ENCODE measurements around the gene AGPAT2.

The AGPAT2 gene

GRCh38 chr9:136700959-136701667 is 13.9 kb upstream of the AGPAT2 start:
- no peak for DNase-seq

- no peak for DNase-seq
Observed at GRCh38 chr9:136700304-136700703, 13.0 kb upstream of the AGPAT2 start.

GRCh38 chr9:136698635-136699246 is 11.5 kb upstream of the AGPAT2 start:
- DNase-seq = no peak

- DNase-seq = no peak
Observed at GRCh38 chr9:136697821-136698526, 10.7 kb upstream of the AGPAT2 start.

- DNase-seq = no peak
Observed at GRCh38 chr9:136697146-136697820, 10.0 kb upstream of the AGPAT2 start.

GRCh38 chr9:136696502-136696901 is 9.2 kb upstream of the AGPAT2 start:
- DNase-seq = no peak

- DNase-seq = peak in 1 of 14 donors; percentile 43
Observed at GRCh38 chr9:136695955-136696354, 8.7 kb upstream of the AGPAT2 start.

GRCh38 chr9:136695435-136695895 is 8.2 kb upstream of the AGPAT2 start:
- DNase-seq = peak in 1 of 14 donors; percentile 72

- DNase-seq = no peak
Observed at GRCh38 chr9:136694872-136695247, 7.6 kb upstream of the AGPAT2 start.

GRCh38 chr9:136694163-136694871 is 7.1 kb upstream of the AGPAT2 start:
- DNase-seq = peak in 2 of 14 donors; percentile 17 to 43

- DNase-seq = no peak
Observed at GRCh38 chr9:136693490-136694162, 6.4 kb upstream of the AGPAT2 start.

- DNase-seq = no peak
Observed at GRCh38 chr9:136693135-136693489, 5.9 kb upstream of the AGPAT2 start.

- DNase-seq = no peak
Observed at GRCh38 chr9:136692185-136693134, 5.2 kb upstream of the AGPAT2 start.

GRCh38 chr9:136691316-136692184 is 4.3 kb upstream of the AGPAT2 start:
- no peak for DNase-seq

GRCh38 chr9:136690806-136691261 is 3.6 kb upstream of the AGPAT2 start:
- DNase-seq = no peak

- no peak for DNase-seq
Observed at GRCh38 chr9:136690104-136690805, 3.0 kb upstream of the AGPAT2 start.

- DNase-seq = no peak
Observed at GRCh38 chr9:136689108-136689460, 1.8 kb upstream of the AGPAT2 start.

- no peak for DNase-seq
Observed at GRCh38 chr9:136688274-136689107, 1.2 kb upstream of the AGPAT2 start.

All from C1 segment of cervical spinal cord (tissue), 14 donors.